Activated naive CD4-positive, alpha-beta T cell treated with Interleukin-2 at 50 U/mL for 16 hours (primary cell): Measurements from ENCODE around the gene ATAD3C.
"Not testable (repeated sequence)": the region's sequence is repeated elsewhere in the genome, so short reads cannot be mapped to it uniquely, and the experiment has no call there.

Experiments
- DNase-seq: peaks from one replicate; pipeline ENCODE4 v3.0.0-alpha.2; 2020

The ATAD3C gene

DNA sequence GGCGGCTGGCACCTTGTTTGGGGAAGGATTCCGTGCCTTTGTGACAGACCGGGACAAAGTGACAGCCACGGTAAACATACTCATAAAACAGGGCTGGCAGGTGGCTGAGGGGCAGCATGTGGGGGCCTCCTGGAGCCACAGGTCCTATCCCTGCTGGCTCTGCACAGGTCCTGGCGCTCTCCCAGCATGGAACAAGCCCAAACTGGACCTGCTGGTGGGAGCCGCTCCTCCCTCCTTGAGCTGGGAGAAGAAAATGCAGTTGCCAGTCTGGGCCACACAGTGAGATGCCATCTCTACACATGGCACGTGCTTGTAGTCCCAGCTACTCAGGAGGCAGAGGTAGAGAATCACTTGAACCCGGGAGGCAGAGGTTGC, 2.9 kb downstream of the ATAD3C start:
- DNase-seq: not testable (repeated sequence)

DNA sequence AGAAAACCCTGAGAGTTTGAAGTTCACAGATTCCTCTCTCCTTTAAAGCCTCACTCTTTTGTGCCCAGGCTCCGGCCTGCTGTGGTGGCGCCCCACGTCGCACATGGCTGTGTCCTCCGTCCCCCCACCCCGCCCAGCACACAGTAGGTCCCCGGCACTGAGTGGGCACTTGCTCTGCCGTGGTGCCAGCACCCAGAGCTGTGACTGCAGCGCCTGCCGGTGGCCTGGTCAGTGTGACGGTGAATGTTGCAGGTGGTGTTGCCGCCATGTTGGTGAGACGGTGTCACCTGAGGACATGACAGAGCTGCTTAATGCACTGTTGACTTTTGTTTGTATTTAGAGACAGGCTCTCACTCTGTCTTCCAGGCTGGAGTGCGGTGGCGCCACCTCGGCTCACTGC, 3.4 kb downstream of the ATAD3C start:
- no peak for DNase-seq

- not testable (repeated sequence) for DNase-seq
These were observed 5.0 kb downstream of the ATAD3C start for GRCh38 chr1:1454286-1455056.

- no peak for DNase-seq
These were observed 5.9 kb downstream of the ATAD3C start for GRCh38 chr1:1455366-1455884.

- DNase-seq: not testable (repeated sequence)
These were observed 6.4 kb downstream of the ATAD3C start for GRCh38 chr1:1455934-1456333.

GRCh38 chr1:1456683-1457255, 7.3 kb downstream of the ATAD3C start:
- not testable (repeated sequence) for DNase-seq

DNA sequence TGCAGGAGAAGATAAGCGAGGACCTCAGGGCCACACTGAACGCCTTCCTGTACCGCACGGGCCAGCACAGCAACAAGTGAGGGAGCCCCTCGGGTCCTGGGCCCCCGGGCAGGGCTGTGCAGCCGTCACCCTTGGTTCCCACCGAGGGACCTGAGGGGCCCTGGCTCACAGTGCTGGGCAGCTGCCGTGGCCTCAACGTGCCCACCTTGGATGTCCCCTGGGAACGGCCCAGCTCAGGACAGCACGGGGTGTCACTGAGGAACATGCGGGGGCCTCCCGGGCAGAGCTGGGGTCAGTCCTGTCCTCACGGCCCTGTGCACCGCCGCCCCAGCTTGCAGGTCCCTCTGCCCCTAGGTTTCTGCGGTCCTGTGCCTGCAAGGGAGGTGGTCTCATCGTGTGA, 9.7 kb downstream of the ATAD3C start:
- DNase-seq: not testable (repeated sequence)

DNA sequence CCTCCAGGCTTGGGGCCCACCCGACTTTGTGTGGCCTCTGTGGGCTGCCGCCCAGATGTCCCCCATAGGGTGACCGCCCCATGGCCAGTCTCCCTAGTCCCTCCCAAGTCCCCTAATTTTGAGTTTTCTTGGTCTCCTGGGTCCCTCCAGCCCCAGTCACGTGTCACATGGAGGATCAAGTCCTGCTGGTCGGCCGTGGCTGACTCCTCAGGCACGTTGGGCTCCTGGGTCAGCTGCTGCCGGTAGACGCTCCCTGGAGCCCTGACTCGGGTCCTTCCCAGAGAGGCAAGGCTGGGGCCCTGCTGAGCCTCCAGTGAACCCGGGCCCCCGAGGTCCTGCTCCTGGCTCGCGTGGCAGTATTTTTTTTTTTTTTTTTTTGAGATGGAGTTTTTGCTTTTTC, 10.2 kb downstream of the ATAD3C start:
- DNase-seq: not testable (repeated sequence)

DNA sequence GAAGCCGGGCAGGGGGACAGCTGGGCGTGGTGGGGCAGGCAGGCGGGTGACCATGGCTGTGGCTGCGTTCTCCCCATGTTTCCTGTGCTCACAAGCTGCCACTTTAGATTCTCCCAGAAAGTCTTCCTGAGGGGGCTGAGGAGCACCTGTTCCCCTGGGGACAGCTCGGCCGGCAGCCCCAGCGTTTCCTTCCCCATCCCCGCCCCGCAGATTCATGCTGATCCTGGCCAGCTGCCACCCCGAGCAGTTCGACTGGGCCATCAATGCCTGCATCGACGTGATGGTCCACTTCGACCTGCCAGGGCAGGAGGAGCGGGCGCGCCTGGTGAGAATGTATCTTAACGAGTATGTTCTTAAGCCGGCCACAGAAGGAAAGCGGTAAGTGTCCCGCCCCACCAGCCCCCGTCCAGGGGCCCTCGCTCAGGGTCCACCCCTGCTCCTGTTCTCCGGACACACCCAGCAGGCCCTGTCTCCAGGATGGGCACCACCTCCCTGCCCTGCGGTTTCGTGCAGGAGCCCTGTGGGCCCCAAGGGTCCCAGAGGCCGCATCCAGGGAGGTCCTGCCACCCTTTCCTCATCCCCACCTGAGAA, 11.1 kb downstream of the ATAD3C start:
- DNase-seq: no peak

DNA sequence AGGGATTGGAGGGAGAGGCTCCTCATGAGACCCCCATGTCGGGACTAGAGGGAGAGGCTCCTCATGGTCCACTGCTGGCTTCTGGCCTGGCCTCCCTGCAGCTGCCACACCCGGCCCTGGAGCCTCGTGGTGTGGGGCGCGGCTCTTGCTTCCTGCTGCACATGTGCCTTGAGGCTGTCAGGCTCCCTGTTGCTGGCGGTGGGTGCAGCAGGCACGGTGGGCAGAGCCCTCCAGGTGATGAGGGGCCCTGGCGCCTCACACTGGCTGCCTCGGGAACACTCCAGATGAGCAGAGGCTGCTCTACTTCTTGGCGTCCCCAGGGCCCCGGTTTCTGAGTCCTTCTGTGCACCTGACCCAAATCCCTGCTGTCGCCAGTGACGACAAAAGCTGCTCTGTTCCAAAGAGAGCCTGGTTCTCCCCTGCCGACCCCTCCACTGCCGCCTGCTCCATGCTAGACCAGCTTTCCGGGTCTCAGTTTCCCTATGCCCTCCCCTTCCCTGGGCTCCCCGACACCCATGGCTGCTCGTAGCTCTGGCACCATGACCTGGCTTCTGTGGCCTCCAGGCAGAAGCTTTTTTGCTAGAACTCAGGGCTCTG, 12.3 kb downstream of the ATAD3C start:
- DNase-seq: no peak

- DNase-seq: no peak
These were observed 13.0 kb downstream of the ATAD3C start for GRCh38 chr1:1462318-1462966.

DNA sequence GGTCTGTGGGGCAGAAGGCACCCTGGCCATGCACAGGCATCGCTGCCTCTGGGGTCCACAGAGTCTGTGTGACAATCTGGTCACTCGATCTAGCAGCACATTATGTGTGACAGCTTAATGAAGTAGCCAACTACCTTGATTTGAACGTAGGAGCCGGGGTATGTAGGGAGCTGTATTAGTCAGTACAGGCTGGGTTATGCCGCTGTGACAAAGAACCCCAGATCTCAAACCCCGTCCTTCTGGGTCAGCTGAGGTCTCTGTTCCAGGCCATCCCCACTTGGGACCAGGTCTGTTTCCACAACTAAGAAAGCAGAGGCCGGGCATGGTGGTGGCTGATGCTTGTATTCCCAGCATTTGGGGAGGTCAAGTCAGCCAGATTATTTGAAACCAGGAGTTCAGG, 13.8 kb downstream of the ATAD3C start:
- no peak for DNase-seq

DNA sequence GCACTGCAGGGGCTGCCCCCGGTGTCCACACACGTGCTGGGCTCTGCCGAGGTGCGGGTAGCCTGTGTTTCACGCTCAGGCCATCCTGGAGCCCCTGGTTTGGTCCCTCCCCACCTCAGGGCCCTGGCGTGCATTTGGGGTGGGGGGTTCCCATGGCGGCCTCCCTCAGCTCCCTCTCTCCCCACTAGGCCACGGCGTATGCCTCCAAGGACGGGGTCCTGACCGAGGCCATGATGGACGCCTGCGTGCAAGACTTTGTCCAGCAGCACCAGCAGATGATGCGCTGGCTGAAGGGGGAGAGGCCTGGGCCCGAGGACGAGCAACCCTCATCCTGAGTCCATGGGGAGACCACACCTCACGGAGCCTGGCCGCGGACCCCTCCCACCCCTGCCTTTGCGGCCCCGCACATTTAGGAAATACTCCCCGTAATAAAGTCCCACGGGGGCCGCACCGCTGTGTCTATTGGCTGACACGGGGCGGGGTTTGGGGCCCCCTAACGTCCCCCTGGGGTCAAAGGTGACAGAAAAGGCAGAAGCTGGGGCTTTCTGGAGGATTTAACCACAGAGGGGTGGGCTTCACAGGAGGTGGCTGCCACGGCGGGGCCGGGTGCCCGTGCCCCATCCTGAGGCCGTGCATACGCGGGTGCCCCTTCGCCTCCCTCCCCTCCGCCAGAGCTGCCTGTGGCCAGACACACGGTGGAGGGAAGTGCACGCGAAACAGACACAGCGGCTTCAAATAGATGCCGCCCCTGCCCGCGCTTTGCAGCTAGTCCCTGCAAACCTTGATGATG, 18.9 kb downstream of the ATAD3C start:
- not testable (repeated sequence) for DNase-seq

GRCh38 chr1:1470626-1471388, 21.3 kb downstream of the ATAD3C start:
- peak; percentile 13 for DNase-seq

GRCh38 chr1:1471389-1472052, 22.0 kb downstream of the ATAD3C start, which contains the start of gene ATAD3B:
ATAD3B (plus strand) TSS chr1:1471765; CDS start chr1:1471885, 120 bp downstream.
- peak; percentile 94 for DNase-seq

GRCh38 chr1:1472053-1472876, 22.8 kb downstream of the ATAD3C start:
- DNase-seq: peak; percentile 23

- DNase-seq: not testable (repeated sequence)
These were observed 26.5 kb downstream of the ATAD3C start for GRCh38 chr1:1476011-1476410.

GRCh38 chr1:1477206-1477605, 27.7 kb downstream of the ATAD3C start:
- no peak for DNase-seq

GRCh38 chr1:1479547-1480487, 30.3 kb downstream of the ATAD3C start:
- no peak for DNase-seq
